ENCODE data around the gene MFSD6. TPM values are rescaled to one million over a fixed set of nuclear protein-coding genes. Genes with fewer than 3 reads are reported as not detected.

The MFSD6 gene
- total and polyA plus RNA-seq, 2 of the 8 experiments (the other 6 are each of a cell fraction or from before 2014, with no cell fraction given): 1.8 to 5.1 TPM

- TF ChIP-seq MAX (IDR thresholded peaks at IDR 0.05) (no peak), EP300 (IDR thresholded peaks at IDR 0.05; ENCODE audit: borderline replicate concordance in 1 of 2, low read depth in 2 of 2, low read length in 2 of 2) (no peak), ATF3 (IDR thresholded peaks at IDR 0.05; ENCODE audit: insufficient read depth, low read depth, low read length) (no peak), SP1 (IDR thresholded peaks at IDR 0.05; ENCODE audit: low read depth, low read length) (no peak), PHF8 (conservative IDR thresholded peaks at IDR 0.05; ENCODE audit: low read depth, low read length) (no peak), NRF1 (IDR thresholded peaks at IDR 0.05; ENCODE audit: low read depth, low read length) (no peak), POU5F1 (IDR thresholded peaks at IDR 0.05; ENCODE audit: low read depth, low read length) (no peak)
- TF ChIP-seq, protein P1, sequence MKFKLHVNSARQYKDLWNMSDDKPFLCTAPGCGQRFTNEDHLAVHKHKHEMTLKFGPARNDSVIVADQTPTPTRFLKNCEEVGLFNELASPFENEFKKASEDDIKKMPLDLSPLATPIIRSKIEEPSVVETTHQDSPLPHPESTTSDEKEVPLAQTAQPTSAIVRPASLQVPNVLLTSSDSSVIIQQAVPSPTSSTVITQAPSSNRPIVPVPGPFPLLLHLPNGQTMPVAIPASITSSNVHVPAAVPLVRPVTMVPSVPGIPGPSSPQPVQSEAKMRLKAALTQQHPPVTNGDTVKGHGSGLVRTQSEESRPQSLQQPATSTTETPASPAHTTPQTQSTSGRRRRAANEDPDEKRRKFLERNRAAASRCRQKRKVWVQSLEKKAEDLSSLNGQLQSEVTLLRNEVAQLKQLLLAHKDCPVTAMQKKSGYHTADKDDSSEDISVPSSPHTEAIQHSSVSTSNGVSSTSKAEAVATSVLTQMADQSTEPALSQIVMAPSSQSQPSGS (IDR thresholded peaks at IDR 0.05; ENCODE audit: low read length): no peak
These were observed 9.1 kb downstream of the MFSD6 start (continued) for GRCh38 chr2:190417045-190417842.
